IPS DF 19.7 (cell line): ENCODE data around the gene KANSL1L.

Source experiments
- DNase-seq: peaks from one replicate; pipeline ENCODE4 v3.0.0-alpha.2; 2013; ENCODE audit warnings: low read depth, low spot score

Gene KANSL1L

DNA sequence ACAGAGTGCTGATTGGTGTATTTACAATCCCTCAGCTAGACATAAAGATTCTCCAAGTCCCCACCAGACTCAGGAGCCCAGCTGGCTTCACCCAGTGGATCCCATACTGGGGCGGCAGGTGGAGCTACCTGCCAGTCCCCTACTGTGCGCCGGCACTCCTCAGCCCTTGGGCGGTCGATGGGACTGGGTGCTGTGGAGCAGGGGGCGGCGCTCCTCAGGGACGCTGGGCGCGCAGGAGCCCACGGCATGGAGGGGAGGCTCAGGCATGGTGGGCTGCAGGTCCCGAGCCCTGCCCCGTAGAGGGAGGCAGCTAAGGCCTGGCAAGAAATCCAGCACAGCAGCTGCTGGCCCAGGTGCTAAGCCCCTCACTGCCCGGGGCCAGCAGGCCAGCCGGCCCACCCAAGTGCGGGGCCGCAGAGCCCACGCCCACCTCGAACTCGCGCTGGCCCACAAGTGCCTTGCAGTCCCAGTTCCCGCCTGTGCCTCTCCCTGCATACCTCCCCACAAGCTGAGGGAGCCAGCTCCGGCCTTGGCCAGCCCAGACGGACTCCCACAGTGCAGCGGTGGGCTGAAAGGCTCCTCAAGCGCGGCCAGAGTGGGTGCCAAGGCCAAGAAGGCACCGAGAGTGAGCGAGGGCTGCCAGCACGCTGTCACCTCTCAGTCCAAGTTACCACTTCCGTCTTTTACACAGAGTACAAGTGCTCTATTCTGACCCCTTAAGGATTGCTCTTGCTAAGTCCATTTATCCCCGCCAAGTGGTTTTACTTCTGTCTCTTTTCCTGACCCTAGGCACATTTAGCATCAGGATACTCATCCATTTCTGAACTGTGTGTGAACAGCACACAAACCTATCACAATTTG is 170.5 kb downstream of the KANSL1L start:
- no peak for DNase-seq

DNA sequence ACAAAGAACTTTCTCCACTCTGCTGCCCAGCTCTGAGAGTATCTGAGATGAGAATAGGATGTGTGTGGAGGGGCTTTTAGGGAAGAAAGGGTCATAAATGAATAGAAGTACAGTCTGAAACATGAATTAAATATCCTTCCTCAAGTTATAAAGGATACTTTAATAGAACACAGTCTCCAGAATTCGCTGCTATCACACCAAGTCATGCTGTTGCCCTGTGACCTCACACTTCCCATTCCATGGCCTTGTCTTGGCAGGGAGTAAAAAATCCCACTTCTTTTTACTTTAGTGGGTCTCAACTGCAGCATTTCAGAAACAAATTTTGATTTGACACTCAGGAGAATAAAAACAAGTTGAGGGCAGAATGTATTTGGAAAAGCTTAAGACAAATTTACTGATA is 172.6 kb downstream of the KANSL1L start:
- DNase-seq: no peak

GRCh38 chr2:209993968-209994367 is 177.2 kb downstream of the KANSL1L start:
- DNase-seq: no peak

DNA sequence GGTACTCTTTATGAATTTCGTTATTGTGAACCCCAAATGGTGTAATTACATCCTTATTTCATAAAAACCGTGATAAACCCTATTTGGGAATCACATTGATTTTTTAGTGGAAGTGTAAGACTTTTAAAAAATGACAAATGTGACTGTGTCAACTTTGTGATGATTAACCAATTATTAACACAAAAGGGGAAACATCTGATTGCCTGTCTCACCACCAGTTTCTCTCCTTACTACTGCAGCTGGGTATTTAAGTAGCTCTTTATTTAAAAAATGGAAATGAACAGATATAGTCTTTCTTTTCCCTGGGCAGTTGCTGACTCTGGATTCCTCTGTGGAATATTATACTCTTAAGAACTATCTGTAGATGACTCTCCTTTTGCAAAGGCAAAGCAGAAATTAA is 180.4 kb downstream of the KANSL1L start:
- DNase-seq: no peak

- no peak for DNase-seq
Observed at GRCh38 chr2:209988010-209988409, 183.2 kb downstream of the KANSL1L start.

GRCh38 chr2:209986415-209986814 is 184.8 kb downstream of the KANSL1L start:
- DNase-seq: no peak

- no peak for DNase-seq
Observed at GRCh38 chr2:209985874-209986273, 185.3 kb downstream of the KANSL1L start.

DNA sequence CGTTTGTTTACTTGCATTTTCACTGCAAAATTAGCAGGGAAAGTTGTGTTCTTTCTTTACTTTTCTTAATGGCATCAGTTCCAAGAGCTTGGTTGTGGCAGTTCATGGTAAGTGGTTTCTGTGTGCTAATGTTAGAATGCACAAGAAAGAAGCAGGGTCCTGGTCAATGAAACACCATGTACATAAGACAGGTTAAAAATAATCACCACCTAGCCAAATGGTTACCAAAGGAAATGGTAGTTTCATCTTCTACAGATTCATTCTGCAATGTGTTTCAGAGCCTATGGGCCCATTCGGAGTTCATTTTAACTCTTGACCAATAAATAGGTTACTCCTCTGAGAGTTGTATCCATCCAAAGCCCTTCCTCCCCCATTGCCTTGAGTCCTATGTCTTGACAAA is 186.9 kb downstream of the KANSL1L start:
- no peak for DNase-seq

GRCh38 chr2:209977386-209978239 is 193.6 kb downstream of the KANSL1L start:
- DNase-seq: no peak

DNA sequence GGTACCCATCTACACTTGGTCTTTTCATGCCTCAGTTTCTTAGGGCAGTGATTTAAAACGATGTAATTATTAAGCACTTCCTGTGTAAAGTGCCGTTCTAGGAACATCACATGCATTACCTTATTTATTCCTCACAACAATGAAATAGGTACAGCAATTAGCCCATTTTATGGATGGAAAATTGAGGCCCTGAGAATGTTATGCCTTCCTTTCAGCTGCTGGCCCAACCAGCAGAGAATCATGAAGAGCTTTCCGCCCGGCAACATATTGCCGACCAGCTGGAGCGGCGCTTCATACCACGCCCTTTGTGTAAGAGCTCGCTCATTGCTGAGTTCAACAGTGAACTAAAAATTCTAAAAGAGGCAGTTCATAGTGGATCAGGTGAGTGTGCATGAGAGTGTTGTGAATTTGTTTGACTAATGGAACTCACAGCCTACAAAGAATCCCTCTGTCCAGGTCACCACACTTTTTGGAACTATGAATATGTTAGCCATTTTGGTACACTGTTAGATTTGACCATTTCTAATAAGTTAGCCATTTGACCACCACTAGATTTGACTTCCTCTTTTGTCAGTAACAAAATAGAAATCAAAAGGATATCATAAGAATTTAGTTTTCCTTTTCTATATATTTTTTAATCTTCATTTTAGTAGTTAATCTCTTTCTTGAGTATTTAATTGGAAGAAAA is 194.4 kb downstream of the KANSL1L start:
- no peak for DNase-seq

- no peak for DNase-seq
Observed at GRCh38 chr2:209974576-209974975, 196.6 kb downstream of the KANSL1L start.

DNA sequence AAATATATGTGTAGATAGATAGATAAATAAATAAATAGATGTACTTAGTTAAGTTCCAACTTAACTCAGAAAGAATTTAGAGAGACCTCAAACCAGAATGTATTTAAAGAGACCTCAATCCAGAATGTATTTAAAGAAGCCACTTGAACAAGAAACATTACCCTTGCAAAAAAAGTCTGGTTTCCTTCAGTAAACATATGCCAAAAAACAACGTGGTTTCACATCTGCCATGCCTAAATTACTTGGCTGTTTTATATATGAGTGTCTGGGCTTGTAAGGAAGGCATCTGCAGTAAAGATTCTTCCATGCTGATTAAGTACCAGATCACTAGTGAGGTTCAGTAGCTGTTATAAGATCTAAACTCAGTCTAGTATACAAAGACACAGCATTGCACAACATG is 197.9 kb downstream of the KANSL1L start:
- DNase-seq: no peak
